A549 (cell line): ENCODE results near the gene GLS.

Source experiments
- CBX8 ChIP-seq: fragments of 200-600 bp; sonication (generic); IDR thresholded peaks from 2 replicates; pipeline ENCODE4 v1.6.1; 2016
- EP300 ChIP-seq, 2 experiments: fragments of >200 bp; sonication (Bioruptor Twin); formaldehyde crosslinking; IDR thresholded peaks; 2 replicates in 1 of 2; 3 replicates in 1 of 2; pipeline ENCODE4 v1.6.1; 2016 to 2017
- PHF8 ChIP-seq: fragments of 200-600 bp; sonication (generic); IDR thresholded peaks from 2 replicates; pipeline ENCODE4 v1.6.1; 2016; ENCODE audit warnings: low read depth, mild to moderate bottlenecking, antibody characterized with exemption, moderate library complexity, borderline replicate concordance
- TF ChIP-seq, protein P1 (sequence below): IDR thresholded peaks from 2 replicates; pipeline ENCODE4 v1.6.1; 2012
- TF ChIP-seq, protein P2 (sequence below): IDR thresholded peaks from 2 replicates; pipeline ENCODE4 v1.6.1; 2012; ENCODE audit warnings: low read depth, borderline replicate concordance
- TF ChIP-seq, protein P3 (sequence below): fragments of >200 bp; sonication (Bioruptor Twin); formaldehyde crosslinking; IDR thresholded peaks from 3 replicates; pipeline ENCODE4 v1.5.1; 2016

DNA sequence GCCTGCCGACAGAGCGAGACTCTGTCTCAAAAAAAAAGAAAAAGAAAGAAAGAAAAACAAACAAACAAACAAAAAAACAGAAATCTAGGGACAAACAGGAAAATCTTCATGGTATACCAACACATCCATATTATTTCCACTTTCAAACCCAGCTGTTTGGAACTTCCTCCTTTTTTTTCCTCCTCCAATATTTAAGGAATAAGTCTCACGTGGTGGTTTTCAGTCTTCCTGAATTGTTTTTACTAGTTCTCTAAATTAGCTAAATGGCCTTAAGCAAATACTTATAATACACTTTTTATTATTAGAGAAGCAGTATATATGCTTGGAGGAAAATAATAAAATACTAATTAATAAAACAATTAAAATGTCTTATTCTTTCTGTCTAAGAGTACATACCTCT is 48.7 kb upstream of the GLS start:
- no peak for TF ChIP-seq EP300 (IDR thresholded peaks at IDR 0.05)
- TF ChIP-seq, protein P1, sequence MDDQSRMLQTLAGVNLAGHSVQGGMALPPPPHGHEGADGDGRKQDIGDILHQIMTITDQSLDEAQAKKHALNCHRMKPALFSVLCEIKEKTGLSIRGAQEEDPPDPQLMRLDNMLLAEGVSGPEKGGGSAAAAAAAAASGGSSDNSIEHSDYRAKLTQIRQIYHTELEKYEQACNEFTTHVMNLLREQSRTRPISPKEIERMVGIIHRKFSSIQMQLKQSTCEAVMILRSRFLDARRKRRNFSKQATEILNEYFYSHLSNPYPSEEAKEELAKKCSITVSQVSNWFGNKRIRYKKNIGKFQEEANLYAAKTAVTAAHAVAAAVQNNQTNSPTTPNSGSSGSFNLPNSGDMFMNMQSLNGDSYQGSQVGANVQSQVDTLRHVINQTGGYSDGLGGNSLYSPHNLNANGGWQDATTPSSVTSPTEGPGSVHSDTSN, result no peak
- TF ChIP-seq CBX8, result no peak
- TF ChIP-seq, protein P2, sequence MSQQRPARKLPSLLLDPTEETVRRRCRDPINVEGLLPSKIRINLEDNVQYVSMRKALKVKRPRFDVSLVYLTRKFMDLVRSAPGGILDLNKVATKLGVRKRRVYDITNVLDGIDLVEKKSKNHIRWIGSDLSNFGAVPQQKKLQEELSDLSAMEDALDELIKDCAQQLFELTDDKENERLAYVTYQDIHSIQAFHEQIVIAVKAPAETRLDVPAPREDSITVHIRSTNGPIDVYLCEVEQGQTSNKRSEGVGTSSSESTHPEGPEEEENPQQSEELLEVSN, result no peak
- TF ChIP-seq, protein P3, sequence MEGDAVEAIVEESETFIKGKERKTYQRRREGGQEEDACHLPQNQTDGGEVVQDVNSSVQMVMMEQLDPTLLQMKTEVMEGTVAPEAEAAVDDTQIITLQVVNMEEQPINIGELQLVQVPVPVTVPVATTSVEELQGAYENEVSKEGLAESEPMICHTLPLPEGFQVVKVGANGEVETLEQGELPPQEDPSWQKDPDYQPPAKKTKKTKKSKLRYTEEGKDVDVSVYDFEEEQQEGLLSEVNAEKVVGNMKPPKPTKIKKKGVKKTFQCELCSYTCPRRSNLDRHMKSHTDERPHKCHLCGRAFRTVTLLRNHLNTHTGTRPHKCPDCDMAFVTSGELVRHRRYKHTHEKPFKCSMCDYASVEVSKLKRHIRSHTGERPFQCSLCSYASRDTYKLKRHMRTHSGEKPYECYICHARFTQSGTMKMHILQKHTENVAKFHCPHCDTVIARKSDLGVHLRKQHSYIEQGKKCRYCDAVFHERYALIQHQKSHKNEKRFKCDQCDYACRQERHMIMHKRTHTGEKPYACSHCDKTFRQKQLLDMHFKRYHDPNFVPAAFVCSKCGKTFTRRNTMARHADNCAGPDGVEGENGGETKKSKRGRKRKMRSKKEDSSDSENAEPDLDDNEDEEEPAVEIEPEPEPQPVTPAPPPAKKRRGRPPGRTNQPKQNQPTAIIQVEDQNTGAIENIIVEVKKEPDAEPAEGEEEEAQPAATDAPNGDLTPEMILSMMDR, result no peak
- no peak for TF ChIP-seq PHF8
